Subcutaneous adipose tissue (tissue), 4 donors: ENCODE data around the gene C9orf72. TPM values are rescaled to one million over a fixed set of nuclear protein-coding genes. Genes with fewer than 3 reads are reported as not detected.

Experiments used
- CTCF ChIP-seq: fragments of 450-650 bp; IDR thresholded peaks from one replicate; pipeline ENCODE4 v1.5.1; 2016; ENCODE audit warnings: low read depth, mild to moderate bottlenecking, control low read depth, antibody characterized with exemption, moderate library complexity
- total RNA-seq, 4 donors: library from RNA; depleted of rRNA; stranded (reverse); fragments of >200 nt; gene quantifications; one replicate each; pipeline ENCODE4 v1.1.0, GENCODE V29; 2016

The C9orf72 gene
- total RNA-seq, 4 donors from 2014 or later: 28.3 to 73.1 (median 31.2) TPM

- TF ChIP-seq CTCF: no peak
Measured at GRCh38 chr9:27564670-27565069, 8.6 kb downstream of the C9orf72 start.

GRCh38 chr9:27563738-27564430, 9.4 kb downstream of the C9orf72 start:
- no peak for TF ChIP-seq CTCF

GRCh38 chr9:27561685-27562084, 11.6 kb downstream of the C9orf72 start:
- no peak for TF ChIP-seq CTCF

- TF ChIP-seq CTCF: no peak
Measured at GRCh38 chr9:27560457-27560856, 12.8 kb downstream of the C9orf72 start.

- TF ChIP-seq CTCF: no peak
Measured at GRCh38 chr9:27558307-27558706, 15.0 kb downstream of the C9orf72 start.

GRCh38 chr9:27556470-27556869, 16.8 kb downstream of the C9orf72 start:
- TF ChIP-seq CTCF: no peak

- no peak for TF ChIP-seq CTCF
Measured at GRCh38 chr9:27554712-27555111, 18.6 kb downstream of the C9orf72 start.
